Measurements from ENCODE around the gene SLC26A8. TPM values are rescaled to one million over a fixed set of nuclear protein-coding genes. Genes with fewer than 3 reads are reported as not detected.

The SLC26A8 gene
- total RNA-seq, 1 experiment from 2014 or later = not detected

DNA sequence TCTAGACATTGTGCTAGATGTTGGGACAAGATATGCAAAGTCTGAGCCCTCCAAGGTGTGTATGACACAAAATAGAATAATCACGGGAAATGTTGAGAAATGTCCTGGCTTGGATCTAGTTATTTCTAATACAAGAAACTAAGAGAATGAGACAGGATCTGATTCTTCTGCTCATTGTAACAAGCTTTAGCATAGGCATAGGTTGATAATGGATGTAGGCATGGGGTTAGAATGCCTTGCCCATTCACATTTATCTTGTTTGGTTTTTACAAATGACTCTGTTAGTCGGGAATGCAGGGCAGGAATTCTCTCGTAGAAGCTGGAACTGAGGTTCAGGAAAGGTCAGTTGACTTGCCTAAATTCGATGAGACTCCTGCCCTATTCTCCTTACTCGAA, 1.5 kb upstream of the SLC26A8 start:
- CTCF ChIA-PET = no interaction called here
- ATAC-seq = no peak

DNA sequence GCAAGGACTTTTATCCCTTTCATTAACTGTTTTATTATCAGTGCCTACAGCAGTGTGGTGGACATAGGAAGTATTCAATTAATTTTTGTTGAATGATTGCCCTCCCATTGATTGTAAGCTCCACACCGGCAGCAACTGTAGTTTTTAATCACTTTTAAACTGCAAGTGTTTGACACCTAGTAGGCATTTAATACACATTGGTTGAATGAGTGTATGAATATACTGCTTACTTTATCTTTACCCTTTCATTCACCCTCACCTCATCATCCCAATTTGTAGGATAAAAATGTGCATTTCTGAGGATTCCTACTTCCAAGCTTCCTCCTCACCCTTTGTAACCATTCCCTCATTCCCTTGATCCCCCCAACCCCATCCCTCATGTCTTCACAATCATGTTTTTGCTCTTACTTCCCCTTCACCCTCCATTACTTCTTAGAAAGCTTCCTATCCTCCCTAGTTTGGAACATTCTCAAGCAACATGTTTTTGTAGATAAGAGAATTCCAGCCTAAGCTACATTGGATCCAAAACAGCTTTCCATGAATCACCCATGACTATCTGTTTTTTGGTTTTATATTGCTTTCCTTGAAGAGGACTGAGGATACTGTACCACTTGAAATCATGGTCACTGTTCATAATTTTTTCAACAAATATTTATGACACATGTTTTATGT, 955 bp upstream of the SLC26A8 start:
- in situ Hi-C loops (cut with HindIII; ENCODE audit: low pct_unique_long_range_greater_than_20kb, low sequenced_read_pairs) = no loop called here
- no peak overlapping the region; the same call in 1 of the 2 replicates for H3K27ac ChIP-seq (ENCODE audit: low read length)
- DNase-seq (ENCODE audit: low read depth, low spot score) (no peak), ATAC-seq (no peak)
- H3K4me3 ChIP-seq (ENCODE audit: low read depth in 2 of 2, low read length in 2 of 2) = no peak overlapping the region
- H3K27me3 ChIP-seq (ENCODE audit: control insufficient read depth, insufficient read depth, low read length) = no peaks in the 10 kb centered on the region
- H3K4me1 ChIP-seq (ENCODE audit: control insufficient read depth, insufficient read depth, low read length) = peaks cover 10% of the 10 kb centered on the region
- TF ChIP-seq TCF7L2 (IDR thresholded peaks at IDR 0.05; ENCODE audit: low read depth, low read length) (no peak), POLR2AphosphoS5 (IDR thresholded peaks at IDR 0.05; ENCODE audit: low read depth, low read length) (no peak), SIN3A (IDR thresholded peaks at IDR 0.05; ENCODE audit: borderline replicate concordance, insufficient read depth, low read depth, low read length) (no peak)
- TF ChIP-seq, protein P1, sequence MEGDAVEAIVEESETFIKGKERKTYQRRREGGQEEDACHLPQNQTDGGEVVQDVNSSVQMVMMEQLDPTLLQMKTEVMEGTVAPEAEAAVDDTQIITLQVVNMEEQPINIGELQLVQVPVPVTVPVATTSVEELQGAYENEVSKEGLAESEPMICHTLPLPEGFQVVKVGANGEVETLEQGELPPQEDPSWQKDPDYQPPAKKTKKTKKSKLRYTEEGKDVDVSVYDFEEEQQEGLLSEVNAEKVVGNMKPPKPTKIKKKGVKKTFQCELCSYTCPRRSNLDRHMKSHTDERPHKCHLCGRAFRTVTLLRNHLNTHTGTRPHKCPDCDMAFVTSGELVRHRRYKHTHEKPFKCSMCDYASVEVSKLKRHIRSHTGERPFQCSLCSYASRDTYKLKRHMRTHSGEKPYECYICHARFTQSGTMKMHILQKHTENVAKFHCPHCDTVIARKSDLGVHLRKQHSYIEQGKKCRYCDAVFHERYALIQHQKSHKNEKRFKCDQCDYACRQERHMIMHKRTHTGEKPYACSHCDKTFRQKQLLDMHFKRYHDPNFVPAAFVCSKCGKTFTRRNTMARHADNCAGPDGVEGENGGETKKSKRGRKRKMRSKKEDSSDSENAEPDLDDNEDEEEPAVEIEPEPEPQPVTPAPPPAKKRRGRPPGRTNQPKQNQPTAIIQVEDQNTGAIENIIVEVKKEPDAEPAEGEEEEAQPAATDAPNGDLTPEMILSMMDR (IDR thresholded peaks at IDR 0.05) = no peak
- TF ChIP-seq, protein P2, sequence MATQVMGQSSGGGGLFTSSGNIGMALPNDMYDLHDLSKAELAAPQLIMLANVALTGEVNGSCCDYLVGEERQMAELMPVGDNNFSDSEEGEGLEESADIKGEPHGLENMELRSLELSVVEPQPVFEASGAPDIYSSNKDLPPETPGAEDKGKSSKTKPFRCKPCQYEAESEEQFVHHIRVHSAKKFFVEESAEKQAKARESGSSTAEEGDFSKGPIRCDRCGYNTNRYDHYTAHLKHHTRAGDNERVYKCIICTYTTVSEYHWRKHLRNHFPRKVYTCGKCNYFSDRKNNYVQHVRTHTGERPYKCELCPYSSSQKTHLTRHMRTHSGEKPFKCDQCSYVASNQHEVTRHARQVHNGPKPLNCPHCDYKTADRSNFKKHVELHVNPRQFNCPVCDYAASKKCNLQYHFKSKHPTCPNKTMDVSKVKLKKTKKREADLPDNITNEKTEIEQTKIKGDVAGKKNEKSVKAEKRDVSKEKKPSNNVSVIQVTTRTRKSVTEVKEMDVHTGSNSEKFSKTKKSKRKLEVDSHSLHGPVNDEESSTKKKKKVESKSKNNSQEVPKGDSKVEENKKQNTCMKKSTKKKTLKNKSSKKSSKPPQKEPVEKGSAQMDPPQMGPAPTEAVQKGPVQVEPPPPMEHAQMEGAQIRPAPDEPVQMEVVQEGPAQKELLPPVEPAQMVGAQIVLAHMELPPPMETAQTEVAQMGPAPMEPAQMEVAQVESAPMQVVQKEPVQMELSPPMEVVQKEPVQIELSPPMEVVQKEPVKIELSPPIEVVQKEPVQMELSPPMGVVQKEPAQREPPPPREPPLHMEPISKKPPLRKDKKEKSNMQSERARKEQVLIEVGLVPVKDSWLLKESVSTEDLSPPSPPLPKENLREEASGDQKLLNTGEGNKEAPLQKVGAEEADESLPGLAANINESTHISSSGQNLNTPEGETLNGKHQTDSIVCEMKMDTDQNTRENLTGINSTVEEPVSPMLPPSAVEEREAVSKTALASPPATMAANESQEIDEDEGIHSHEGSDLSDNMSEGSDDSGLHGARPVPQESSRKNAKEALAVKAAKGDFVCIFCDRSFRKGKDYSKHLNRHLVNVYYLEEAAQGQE (IDR thresholded peaks at IDR 0.05; ENCODE audit: insufficient read depth in 1 of 2, low read depth in 2 of 2, low read length in 1 of 2) = no peak
- ChIA-PET POLR2A (interaction anchor here (0.7 kb wide), 1 partner anchor 70 kb away, joined by 3 read pairs; no protein-coding TSS in a partner anchor), CTCF (no interaction called here)
- H3K36me3 ChIP-seq (ENCODE audit: control insufficient read depth, insufficient read depth, low read length) = no peaks in the 10 kb centered on the region; the same call in 1 of the 2 replicates
- no peaks in the 10 kb centered on the region for H3K9me3 ChIP-seq (ENCODE audit: control insufficient read depth, insufficient read depth, low read depth, low read length)
- no TSS peak for BruUV-seq (replicated peaks)
- intact Hi-C loops (cut with micrococcal nuclease; ENCODE audit: unreplicated experiment) = loop anchor here (5.0 kb wide), 1 partner anchor 337 kb away; no protein-coding TSS in a partner anchor

More for the DNA sequence above, 1.5 kb upstream of the SLC26A8 start:
- Histone ChIP-seq H3K9me3 (ENCODE audit: control insufficient read depth, insufficient read depth, low read depth, low read length) (no peaks in the 10 kb centered on the region), H3K27ac (ENCODE audit: low read length) (peak overlapping the region; percentile 52), H3K27me3 (ENCODE audit: control insufficient read depth, insufficient read depth, low read length) (no peaks in the 10 kb centered on the region), H3K4me1 (ENCODE audit: control insufficient read depth, insufficient read depth, low read length) (peaks cover 10% of the 10 kb centered on the region), H3K36me3 (ENCODE audit: control insufficient read depth, insufficient read depth, low read length) (no peaks in the 10 kb centered on the region; the same call in 1 of the 2 replicates), H3K4me3 (ENCODE audit: low read depth in 2 of 2, low read length in 2 of 2) (no peak overlapping the region)
- intact Hi-C loops (cut with micrococcal nuclease; ENCODE audit: unreplicated experiment) (loop anchor here (2.0 to 5.0 kb wide), 2 partner anchors 69 to 336 kb away; no protein-coding TSS in a partner anchor), in situ Hi-C loops (cut with HindIII; ENCODE audit: low pct_unique_long_range_greater_than_20kb, low sequenced_read_pairs) (no loop called here)
- POLR2A ChIA-PET = interaction anchor here (0.6 to 0.7 kb wide), 2 partner anchors 69 to 89 kb away, joined by 3 to 6 read pairs; no protein-coding TSS in a partner anchor
- TF ChIP-seq, protein P2 (IDR thresholded peaks at IDR 0.05; ENCODE audit: insufficient read depth in 1 of 2, low read depth in 2 of 2, low read length in 1 of 2) = no peak
- TF ChIP-seq TCF7L2 (IDR thresholded peaks at IDR 0.05; ENCODE audit: low read depth, low read length) = no peak
- TF ChIP-seq POLR2AphosphoS5 (IDR thresholded peaks at IDR 0.05; ENCODE audit: low read depth, low read length) = no peak
- no peak for TF ChIP-seq SIN3A (IDR thresholded peaks at IDR 0.05; ENCODE audit: borderline replicate concordance, insufficient read depth, low read depth, low read length)
- TF ChIP-seq, protein P1 (IDR thresholded peaks at IDR 0.05) = no peak
- BruUV-seq (replicated peaks) = no TSS peak
- DNase-seq (ENCODE audit: low read depth, low spot score) = no peak

Data from Panc1 (cell line).